KOPT-K1 (cell line): ENCODE data around the gene IGF1R.

Source experiments
- H3K27ac ChIP-seq: fragments of 200-600 bp; sonication (generic); 2 replicates; pipeline ENCODE4 v1.5.1; 2016; ENCODE audit warnings: antibody characterized with exemption, mild to moderate bottlenecking, low read depth, low read length; ENCODE audit not compliant: poor library complexity, severe bottlenecking
- H3K36me3 ChIP-seq: fragments of 200-600 bp; sonication (generic); 2 replicates; pipeline ENCODE4 v1.5.1; 2017; ENCODE audit warnings: antibody characterized with exemption, mild to moderate bottlenecking, low read length, moderate library complexity; ENCODE audit not compliant: insufficient read depth
- H3K9me3 ChIP-seq: fragments of 200-600 bp; sonication (generic); 2 replicates; pipeline ENCODE4 v1.5.1; 2017; ENCODE audit warnings: antibody characterized with exemption, low read length, mild to moderate bottlenecking; ENCODE audit not compliant: insufficient read depth, poor library complexity, severe bottlenecking

Gene IGF1R

GRCh38 chr15:98785807-98786621 is 137.7 kb downstream of the IGF1R start:
- no peaks in the 10 kb centered on the region for H3K9me3 ChIP-seq
- no peaks in the 10 kb centered on the region for H3K36me3 ChIP-seq
- H3K27ac ChIP-seq = no peak overlapping the region

GRCh38 chr15:98786717-98787116 is 138.4 kb downstream of the IGF1R start:
- H3K27ac ChIP-seq = no peak overlapping the region
- no peaks in the 10 kb centered on the region for H3K9me3 ChIP-seq
- H3K36me3 ChIP-seq = no peaks in the 10 kb centered on the region

GRCh38 chr15:98787194-98787593 is 138.9 kb downstream of the IGF1R start:
- Histone ChIP-seq H3K27ac (no peak overlapping the region), H3K36me3 (no peaks in the 10 kb centered on the region), H3K9me3 (no peaks in the 10 kb centered on the region)

GRCh38 chr15:98787936-98788757 is 139.8 kb downstream of the IGF1R start:
- Histone ChIP-seq H3K9me3 (no peaks in the 10 kb centered on the region), H3K27ac (no peak overlapping the region), H3K36me3 (no peaks in the 10 kb centered on the region)

GRCh38 chr15:98789020-98789419 is 140.7 kb downstream of the IGF1R start:
- H3K27ac ChIP-seq = no peak overlapping the region
- no peaks in the 10 kb centered on the region for H3K9me3 ChIP-seq
- H3K36me3 ChIP-seq = no peaks in the 10 kb centered on the region

GRCh38 chr15:98790270-98790669 is 141.9 kb downstream of the IGF1R start:
- Histone ChIP-seq H3K9me3 (no peaks in the 10 kb centered on the region), H3K27ac (no peak overlapping the region), H3K36me3 (no peaks in the 10 kb centered on the region)

- H3K27ac ChIP-seq = no peak overlapping the region
- no peaks in the 10 kb centered on the region for H3K9me3 ChIP-seq
Observed at GRCh38 chr15:98791046-98791701, 142.8 kb downstream of the IGF1R start.

GRCh38 chr15:98792117-98792516 is 143.8 kb downstream of the IGF1R start:
- H3K27ac ChIP-seq = no peak overlapping the region
- H3K36me3 ChIP-seq = no peaks in the 10 kb centered on the region
- no peaks in the 10 kb centered on the region for H3K9me3 ChIP-seq

More at GRCh38 chr15:98791046-98791701, 142.8 kb downstream of the IGF1R start:
- no peaks in the 10 kb centered on the region for H3K36me3 ChIP-seq

- H3K9me3 ChIP-seq = no peaks in the 10 kb centered on the region
- H3K36me3 ChIP-seq = no peaks in the 10 kb centered on the region
- H3K27ac ChIP-seq = no peak overlapping the region
Observed at GRCh38 chr15:98794211-98794610, 145.9 kb downstream of the IGF1R start.

- no peak overlapping the region for H3K27ac ChIP-seq
- H3K9me3 ChIP-seq = no peaks in the 10 kb centered on the region
- no peaks in the 10 kb centered on the region for H3K36me3 ChIP-seq
Observed at GRCh38 chr15:98794748-98795147, 146.4 kb downstream of the IGF1R start.

- H3K36me3 ChIP-seq = no peaks in the 10 kb centered on the region
- no peak overlapping the region for H3K27ac ChIP-seq
- no peaks in the 10 kb centered on the region for H3K9me3 ChIP-seq
Observed at GRCh38 chr15:98795980-98796379, 147.6 kb downstream of the IGF1R start.

- Histone ChIP-seq H3K36me3 (no peaks in the 10 kb centered on the region), H3K27ac (no peak overlapping the region), H3K9me3 (no peaks in the 10 kb centered on the region)
Observed at GRCh38 chr15:98796685-98797357, 148.5 kb downstream of the IGF1R start.

GRCh38 chr15:98798375-98798893 is 150.1 kb downstream of the IGF1R start:
- Histone ChIP-seq H3K27ac (no peak overlapping the region), H3K36me3 (no peaks in the 10 kb centered on the region), H3K9me3 (no peaks in the 10 kb centered on the region)

- Histone ChIP-seq H3K9me3 (no peaks in the 10 kb centered on the region), H3K36me3 (no peaks in the 10 kb centered on the region), H3K27ac (no peak overlapping the region)
Observed at GRCh38 chr15:98799461-98800390, 151.4 kb downstream of the IGF1R start.
